ENCODE data around the gene SLC5A9.

DNA sequence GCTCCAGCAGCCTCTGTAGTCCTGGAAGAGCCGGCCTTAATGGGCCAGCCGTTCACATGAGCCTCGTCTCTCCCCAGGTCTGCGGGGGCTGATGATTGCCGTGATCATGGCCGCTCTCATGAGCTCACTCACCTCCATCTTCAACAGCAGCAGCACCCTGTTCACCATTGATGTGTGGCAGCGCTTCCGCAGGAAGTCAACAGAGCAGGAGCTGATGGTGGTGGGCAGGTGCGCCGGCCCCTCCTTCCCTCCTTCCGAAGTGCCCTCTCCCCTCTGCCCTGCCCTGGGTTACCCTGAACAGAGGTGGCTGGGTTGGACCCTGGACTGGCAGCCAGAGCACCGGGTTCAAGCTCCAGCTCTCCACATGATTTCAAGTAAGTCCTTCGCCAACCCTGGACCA, 13.1 kb downstream of the SLC5A9 start:
- TF ChIP-seq SMC3 (IDR thresholded peaks at IDR 0.05; ENCODE audit: low read length) (no peak), SNAPC5 (CRISPR knock-in tag; IDR thresholded peaks at IDR 0.05; ENCODE audit: borderline replicate concordance) (no peak), NPAS2 (CRISPR knock-in tag; IDR thresholded peaks at IDR 0.05; ENCODE audit: borderline replicate concordance) (no peak), ZNF589 (CRISPR knock-in tag; conservative IDR thresholded peaks at IDR 0.05) (no peak), POLR2G (IDR thresholded peaks at IDR 0.05; ENCODE audit: low read depth, low read length) (no peak)
- TF ChIP-seq, protein P1, sequence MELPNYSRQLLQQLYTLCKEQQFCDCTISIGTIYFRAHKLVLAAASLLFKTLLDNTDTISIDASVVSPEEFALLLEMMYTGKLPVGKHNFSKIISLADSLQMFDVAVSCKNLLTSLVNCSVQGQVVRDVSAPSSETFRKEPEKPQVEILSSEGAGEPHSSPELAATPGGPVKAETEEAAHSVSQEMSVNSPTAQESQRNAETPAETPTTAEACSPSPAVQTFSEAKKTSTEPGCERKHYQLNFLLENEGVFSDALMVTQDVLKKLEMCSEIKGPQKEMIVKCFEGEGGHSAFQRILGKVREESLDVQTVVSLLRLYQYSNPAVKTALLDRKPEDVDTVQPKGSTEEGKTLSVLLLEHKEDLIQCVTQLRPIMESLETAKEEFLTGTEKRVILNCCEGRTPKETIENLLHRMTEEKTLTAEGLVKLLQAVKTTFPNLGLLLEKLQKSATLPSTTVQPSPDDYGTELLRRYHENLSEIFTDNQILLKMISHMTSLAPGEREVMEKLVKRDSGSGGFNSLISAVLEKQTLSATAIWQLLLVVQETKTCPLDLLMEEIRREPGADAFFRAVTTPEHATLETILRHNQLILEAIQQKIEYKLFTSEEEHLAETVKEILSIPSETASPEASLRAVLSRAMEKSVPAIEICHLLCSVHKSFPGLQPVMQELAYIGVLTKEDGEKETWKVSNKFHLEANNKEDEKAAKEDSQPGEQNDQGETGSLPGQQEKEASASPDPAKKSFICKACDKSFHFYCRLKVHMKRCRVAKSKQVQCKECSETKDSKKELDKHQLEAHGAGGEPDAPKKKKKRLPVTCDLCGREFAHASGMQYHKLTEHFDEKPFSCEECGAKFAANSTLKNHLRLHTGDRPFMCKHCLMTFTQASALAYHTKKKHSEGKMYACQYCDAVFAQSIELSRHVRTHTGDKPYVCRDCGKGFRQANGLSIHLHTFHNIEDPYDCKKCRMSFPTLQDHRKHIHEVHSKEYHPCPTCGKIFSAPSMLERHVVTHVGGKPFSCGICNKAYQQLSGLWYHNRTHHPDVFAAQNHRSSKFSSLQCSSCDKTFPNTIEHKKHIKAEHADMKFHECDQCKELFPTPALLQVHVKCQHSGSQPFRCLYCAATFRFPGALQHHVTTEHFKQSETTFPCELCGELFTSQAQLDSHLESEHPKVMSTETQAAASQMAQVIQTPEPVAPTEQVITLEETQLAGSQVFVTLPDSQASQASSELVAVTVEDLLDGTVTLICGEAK (IDR thresholded peaks at IDR 0.05) = no peak
- TF ChIP-seq, protein P1 (CRISPR knock-in tag; IDR thresholded peaks at IDR 0.05) = no peak
